ENCODE data around the gene CHST12. TPM values are rescaled to one million over a fixed set of nuclear protein-coding genes. Genes with fewer than 3 reads are reported as not detected.

The CHST12 gene
- total RNA-seq, 1 experiment from 2014 or later, result 0.82 TPM

GRCh38 chr7:2471022-2471329 is 67.6 kb downstream of the CHST12 start:
- Histone ChIP-seq H3K9me3 (ENCODE audit: low read length) (no peaks in the 10 kb centered on the region), H4K20me1 (ENCODE audit: insufficient read depth, low read depth, low read length) (no peaks in the 10 kb centered on the region; the same call in 1 of the 2 replicates), H3K4me3 (ENCODE audit: low read length) (no peak overlapping the region), H3K9me2 (replicated peaks; ENCODE audit: insufficient read depth, low read length) (no peaks in the 10 kb centered on the region), H2AFZ (ENCODE audit: low read length) (no peak overlapping the region), H3K79me2 (ENCODE audit: low read length) (no peaks in the 10 kb centered on the region), H3K4me2 (ENCODE audit: low read depth, low read length, poor library complexity, severe bottlenecking) (no peak overlapping the region), H3K36me3 (ENCODE audit: insufficient read depth, low read length) (no peaks in the 10 kb centered on the region), H3K9ac (ENCODE audit: low read length) (no peak overlapping the region), H3K4me1 (ENCODE audit: low read length) (peaks cover 3% of the 10 kb centered on the region), H3K27ac (ENCODE audit: low read length) (no peak overlapping the region), H3K27me3 (ENCODE audit: low read length) (no peaks in the 10 kb centered on the region)
- no peak for DNase-seq

- no peaks in the 10 kb centered on the region; the same call in 1 of the 2 replicates for H4K20me1 ChIP-seq (ENCODE audit: insufficient read depth, low read depth, low read length)
- H3K9me2 ChIP-seq (replicated peaks; ENCODE audit: insufficient read depth, low read length), result no peaks in the 10 kb centered on the region
- H3K4me2 ChIP-seq (ENCODE audit: low read depth, low read length, poor library complexity, severe bottlenecking), result no peak overlapping the region
- H3K79me2 ChIP-seq (ENCODE audit: low read length), result no peaks in the 10 kb centered on the region
- DNase-seq, result no peak
- H3K9me3 ChIP-seq (ENCODE audit: low read length), result no peaks in the 10 kb centered on the region
- H3K9ac ChIP-seq (ENCODE audit: low read length), result no peak overlapping the region
- no peaks in the 10 kb centered on the region for H3K36me3 ChIP-seq (ENCODE audit: insufficient read depth, low read length)
- H3K4me1 ChIP-seq (ENCODE audit: low read length), result no peaks in the 10 kb centered on the region
- no peak overlapping the region for H3K27ac ChIP-seq (ENCODE audit: low read length)
- no peak overlapping the region for H2AFZ ChIP-seq (ENCODE audit: low read length)
- no peaks in the 10 kb centered on the region for H3K27me3 ChIP-seq (ENCODE audit: low read length)
- H3K4me3 ChIP-seq (ENCODE audit: low read length), result no peak overlapping the region
These were observed 68.0 kb downstream of the CHST12 start for GRCh38 chr7:2471396-2471795.

GRCh38 chr7:2472739-2473138 is 69.3 kb downstream of the CHST12 start:
- Histone ChIP-seq H3K36me3 (ENCODE audit: insufficient read depth, low read length) (no peaks in the 10 kb centered on the region), H3K79me2 (ENCODE audit: low read length) (no peaks in the 10 kb centered on the region), H3K4me3 (ENCODE audit: low read length) (no peak overlapping the region), H3K27ac (ENCODE audit: low read length) (no peak overlapping the region), H3K4me2 (ENCODE audit: low read depth, low read length, poor library complexity, severe bottlenecking) (no peak overlapping the region), H3K9ac (ENCODE audit: low read length) (no peak overlapping the region), H4K20me1 (ENCODE audit: insufficient read depth, low read depth, low read length) (no peaks in the 10 kb centered on the region; the same call in 1 of the 2 replicates), H3K9me3 (ENCODE audit: low read length) (no peaks in the 10 kb centered on the region), H3K27me3 (ENCODE audit: low read length) (no peaks in the 10 kb centered on the region), H2AFZ (ENCODE audit: low read length) (no peak overlapping the region), H3K9me2 (replicated peaks; ENCODE audit: insufficient read depth, low read length) (no peaks in the 10 kb centered on the region), H3K4me1 (ENCODE audit: low read length) (no peaks in the 10 kb centered on the region)
- no peak for DNase-seq

- Histone ChIP-seq H3K4me1 (ENCODE audit: low read length) (no peaks in the 10 kb centered on the region), H3K9me2 (replicated peaks; ENCODE audit: insufficient read depth, low read length) (no peaks in the 10 kb centered on the region)
- no peak for DNase-seq
These were observed 70.2 kb downstream of the CHST12 start for GRCh38 chr7:2473496-2474180.

GRCh38 chr7:2474224-2474623 is 70.8 kb downstream of the CHST12 start:
- H3K9ac ChIP-seq (ENCODE audit: low read length), result no peak overlapping the region
- H3K36me3 ChIP-seq (ENCODE audit: insufficient read depth, low read length), result no peaks in the 10 kb centered on the region

More at GRCh38 chr7:2473496-2474180, 70.2 kb downstream of the CHST12 start:
- H4K20me1 ChIP-seq (ENCODE audit: insufficient read depth, low read depth, low read length), result no peaks in the 10 kb centered on the region; the same call in 1 of the 2 replicates
- H3K36me3 ChIP-seq (ENCODE audit: insufficient read depth, low read length), result no peaks in the 10 kb centered on the region
- H3K4me2 ChIP-seq (ENCODE audit: low read depth, low read length, poor library complexity, severe bottlenecking), result no peak overlapping the region
- H3K79me2 ChIP-seq (ENCODE audit: low read length), result no peaks in the 10 kb centered on the region
- no peak overlapping the region for H2AFZ ChIP-seq (ENCODE audit: low read length)
- H3K9ac ChIP-seq (ENCODE audit: low read length), result no peak overlapping the region
- no peak overlapping the region for H3K4me3 ChIP-seq (ENCODE audit: low read length)
- H3K27me3 ChIP-seq (ENCODE audit: low read length), result no peaks in the 10 kb centered on the region
- no peaks in the 10 kb centered on the region for H3K9me3 ChIP-seq (ENCODE audit: low read length)
- H3K27ac ChIP-seq (ENCODE audit: low read length), result no peak overlapping the region

GRCh38 chr7:2474813-2475677 is 71.6 kb downstream of the CHST12 start:
- Histone ChIP-seq H3K4me1 (ENCODE audit: low read length) (no peaks in the 10 kb centered on the region), H3K4me3 (ENCODE audit: low read length) (no peak overlapping the region), H3K27me3 (ENCODE audit: low read length) (no peaks in the 10 kb centered on the region), H3K9ac (ENCODE audit: low read length) (no peak overlapping the region), H3K36me3 (ENCODE audit: insufficient read depth, low read length) (no peaks in the 10 kb centered on the region), H3K27ac (ENCODE audit: low read length) (no peak overlapping the region), H3K79me2 (ENCODE audit: low read length) (no peaks in the 10 kb centered on the region), H3K9me3 (ENCODE audit: low read length) (no peaks in the 10 kb centered on the region), H2AFZ (ENCODE audit: low read length) (no peak overlapping the region), H3K4me2 (ENCODE audit: low read depth, low read length, poor library complexity, severe bottlenecking) (no peak overlapping the region), H4K20me1 (ENCODE audit: insufficient read depth, low read depth, low read length) (no peaks in the 10 kb centered on the region), H3K9me2 (replicated peaks; ENCODE audit: insufficient read depth, low read length) (no peaks in the 10 kb centered on the region)
- DNase-seq, result no peak

More at GRCh38 chr7:2474224-2474623, 70.8 kb downstream of the CHST12 start:
- Histone ChIP-seq H3K9me2 (replicated peaks; ENCODE audit: insufficient read depth, low read length) (no peaks in the 10 kb centered on the region), H3K27me3 (ENCODE audit: low read length) (no peaks in the 10 kb centered on the region), H3K4me2 (ENCODE audit: low read depth, low read length, poor library complexity, severe bottlenecking) (no peak overlapping the region), H3K27ac (ENCODE audit: low read length) (no peak overlapping the region), H3K4me3 (ENCODE audit: low read length) (no peak overlapping the region), H4K20me1 (ENCODE audit: insufficient read depth, low read depth, low read length) (no peaks in the 10 kb centered on the region), H3K9me3 (ENCODE audit: low read length) (no peaks in the 10 kb centered on the region), H3K4me1 (ENCODE audit: low read length) (no peaks in the 10 kb centered on the region), H2AFZ (ENCODE audit: low read length) (no peak overlapping the region), H3K79me2 (ENCODE audit: low read length) (no peaks in the 10 kb centered on the region)
- DNase-seq, result no peak

- Histone ChIP-seq H3K36me3 (ENCODE audit: insufficient read depth, low read length) (no peaks in the 10 kb centered on the region), H3K4me1 (ENCODE audit: low read length) (no peaks in the 10 kb centered on the region), H3K27ac (ENCODE audit: low read length) (no peak overlapping the region), H3K4me2 (ENCODE audit: low read depth, low read length, poor library complexity, severe bottlenecking) (no peak overlapping the region), H3K9ac (ENCODE audit: low read length) (no peak overlapping the region), H3K4me3 (ENCODE audit: low read length) (no peak overlapping the region), H3K9me3 (ENCODE audit: low read length) (no peaks in the 10 kb centered on the region), H2AFZ (ENCODE audit: low read length) (no peak overlapping the region), H3K27me3 (ENCODE audit: low read length) (no peaks in the 10 kb centered on the region), H3K9me2 (replicated peaks; ENCODE audit: insufficient read depth, low read length) (no peaks in the 10 kb centered on the region), H4K20me1 (ENCODE audit: insufficient read depth, low read depth, low read length) (no peaks in the 10 kb centered on the region), H3K79me2 (ENCODE audit: low read length) (no peaks in the 10 kb centered on the region)
- no peak for DNase-seq
These were observed 72.2 kb downstream of the CHST12 start for GRCh38 chr7:2475678-2476015.

- no peaks in the 10 kb centered on the region for H3K4me1 ChIP-seq (ENCODE audit: low read length)
- no peaks in the 10 kb centered on the region for H3K79me2 ChIP-seq (ENCODE audit: low read length)
- no peak within 1 kb of the TSS for H3K4me2 ChIP-seq (ENCODE audit: low read depth, low read length, poor library complexity, severe bottlenecking)
These were observed 72.9 kb downstream of the CHST12 start, which contains the start of gene GRIFIN for GRCh38 chr7:2476298-2476697. TSS of gene GRIFIN (minus strand) at chr7:2476398. CDS start at chr7:2476383, 15 bp downstream.

More at GRCh38 chr7:2476298-2476697, 72.9 kb downstream of the CHST12 start, which contains the start of gene GRIFIN:
- no peak within 1 kb of the TSS for H3K9ac ChIP-seq (ENCODE audit: low read length)
- DNase-seq, result no peak
- H3K27ac ChIP-seq (ENCODE audit: low read length), result no peak within 1 kb of the TSS
- H3K36me3 ChIP-seq (ENCODE audit: insufficient read depth, low read length), result no peaks in the 10 kb centered on the region
- no peaks in the 10 kb centered on the region for H3K9me2 ChIP-seq (replicated peaks; ENCODE audit: insufficient read depth, low read length)
- no peaks in the 10 kb centered on the region for H4K20me1 ChIP-seq (ENCODE audit: insufficient read depth, low read depth, low read length)
- H3K27me3 ChIP-seq (ENCODE audit: low read length), result no peaks in the 10 kb centered on the region
- no peaks in the 10 kb centered on the region for H3K9me3 ChIP-seq (ENCODE audit: low read length)
- H2AFZ ChIP-seq (ENCODE audit: low read length), result no peak within 1 kb of the TSS
- no peak within 1 kb of the TSS for H3K4me3 ChIP-seq (ENCODE audit: low read length)

Measured in Karpas-422 (cell line).